Small intestine (tissue), 7 donors: Measurements from ENCODE around the gene DES. TPM values are rescaled to one million over a fixed set of nuclear protein-coding genes. Genes with fewer than 3 reads are reported as not detected.

Experiments
- DNase-seq, 2 donors: peaks; one replicate each; pipeline versions ENCODE4 v3.0.0 to v3.0.0-alpha.2; 2013
- FAIRE-seq: peaks from 2 replicates; lab custom pipeline; 2012; peaks lifted over from hg19 to GRCh38; lab: Jason Lieb, UNC
- H3K27ac ChIP-seq, 3 donors: one replicate each; pipeline ENCODE4 v1.5.1; 2013; ENCODE audit warnings: low read length in 2 of 3, mild to moderate bottlenecking in 2 of 3, control low read depth in 1 of 3, inconsistent platforms in 1 of 3, low read depth in 1 of 3, moderate library complexity in 1 of 3
- H3K27me3 ChIP-seq, 3 donors: one replicate each; pipeline ENCODE4 v1.6.1; 2013; ENCODE audit warnings: low read length in 3 of 3, inconsistent platforms in 1 of 3; ENCODE audit not compliant: control insufficient read depth in 3 of 3, insufficient read depth in 3 of 3
- H3K36me3 ChIP-seq, 3 donors: one replicate each; pipeline ENCODE4 v1.6.1; 2013; ENCODE audit warnings: low read length in 3 of 3, inconsistent platforms in 1 of 3, low read depth in 1 of 3, mild to moderate bottlenecking in 1 of 3, moderate library complexity in 1 of 3; ENCODE audit not compliant: control insufficient read depth in 3 of 3, insufficient read depth in 2 of 3
- H3K4me1 ChIP-seq, 3 donors: one replicate each; pipeline ENCODE4 v1.6.1; 2013; ENCODE audit warnings: low read length in 2 of 3, inconsistent platforms in 1 of 3, low read depth in 1 of 3, mild to moderate bottlenecking in 1 of 3, moderate library complexity in 1 of 3; ENCODE audit not compliant: control insufficient read depth in 3 of 3, insufficient read depth in 2 of 3
- H3K4me3 ChIP-seq, 3 donors: one replicate each; pipeline ENCODE4 v1.5.1; 2013; ENCODE audit warnings: low read length in 3 of 3, control low read depth in 1 of 3, inconsistent platforms in 1 of 3, low read depth in 1 of 3, mild to moderate bottlenecking in 1 of 3, moderate library complexity in 1 of 3
- H3K9me3 ChIP-seq, 2 donors: one replicate each; pipeline ENCODE4 v1.6.1; 2013; ENCODE audit warnings: low read depth in 1 of 2, low read length in 1 of 2; ENCODE audit not compliant: control insufficient read depth in 2 of 2, insufficient read depth in 1 of 2
- WGBS, 3 donors: extraction: QIAGEN DNeasy Blood & Tissue Kit; methylation state at CpG; one replicate each; pipeline ENCODE4 v1.1.7; 2013; 5-methylcytosine and 5-hydroxymethylcytosine counted together
- polyA plus RNA-seq, 4 donors: library from polyadenylated mRNA; stranded (reverse) in 3 of 4; unstranded in 1 of 4; fragments of 200-250 nt in 3 of 4; fragments of 120-200 nt in 1 of 4; gene quantifications; one replicate each; pipeline versions ENCODE4 v1.2.1 to v1.2.3, GENCODE V29; 2013
- donor health status: healthy with polysubstance abuse.
- donor health status: control.
- donor health status: control.
- donor health status: Bipolar disorder and iron deficiency.
- donor health status: healthy.

The DES gene
- polyA plus RNA-seq, 4 donors: 24.6 to 178 (median 67.4) TPM

- DNase-seq (no peak), FAIRE-seq (no peak)
- H3K27ac ChIP-seq: no peak overlapping the region
- 70 to 86% (median 81%) methylated on average over 7 to 8 of the region's 8 CpGs for WGBS, 3 donors
- H3K27me3 ChIP-seq: peaks cover 0 to 15% (median 0%) of the 10 kb centered on the region in 3 donors
- H3K4me3 ChIP-seq: no peak overlapping the region
- no peaks in the 10 kb centered on the region for H3K9me3 ChIP-seq
- H3K36me3 ChIP-seq: peaks cover 0 to 15% (median 0%) of the 10 kb centered on the region in 3 donors
- no peaks in the 10 kb centered on the region for H3K4me1 ChIP-seq
Measured at GRCh38 chr2:219425238-219426067, 7.3 kb downstream of the DES start.

- Histone ChIP-seq H3K27me3 (peaks cover 0 to 10% (median 0%) of the 10 kb centered on the region in 3 donors), H3K27ac (no peak overlapping the region), H3K36me3 (peaks cover 0 to 9% (median 0%) of the 10 kb centered on the region in 3 donors), H3K9me3 (no peaks in the 10 kb centered on the region), H3K4me3 (no peak overlapping the region), H3K4me1 (no peaks in the 10 kb centered on the region)
- DNase-seq (no peak), FAIRE-seq (no peak)
- 67 to 80% (median 79%) methylated on average over 7 of the region's 7 CpGs for WGBS, 3 donors
Measured at GRCh38 chr2:219426068-219426443, 7.9 kb downstream of the DES start.

GRCh38 chr2:219426534-219427136 lies 8.5 kb downstream of the DES start:
- Histone ChIP-seq H3K4me1 (no peaks in the 10 kb centered on the region), H3K27ac (no peak overlapping the region), H3K4me3 (no peak overlapping the region), H3K36me3 (peaks cover 0 to 5% (median 0%) of the 10 kb centered on the region in 3 donors), H3K9me3 (no peaks in the 10 kb centered on the region), H3K27me3 (peaks cover 0 to 6% (median 0%) of the 10 kb centered on the region in 3 donors)
- WGBS, 3 donors: 75 to 85% (median 83%) methylated on average over 7 of the region's 7 CpGs
- DNase-seq: no peak
- no peak for FAIRE-seq

GRCh38 chr2:219428469-219428868 lies 10.3 kb downstream of the DES start:
- Histone ChIP-seq H3K4me3 (no peak overlapping the region), H3K27ac (no peak overlapping the region), H3K27me3 (peaks cover 0 to 6% (median 0%) of the 10 kb centered on the region in 3 donors), H3K36me3 (peaks cover 0 to 2% (median 0%) of the 10 kb centered on the region in 3 donors), H3K9me3 (no peaks in the 10 kb centered on the region), H3K4me1 (no peaks in the 10 kb centered on the region)
- no peak for FAIRE-seq
- no peak for DNase-seq

GRCh38 chr2:219429958-219430606 lies 11.9 kb downstream of the DES start:
- no peak for FAIRE-seq
- no peak overlapping the region for H3K27ac ChIP-seq
- H3K27me3 ChIP-seq: peaks cover 4 to 16% (median 7%) of the 10 kb centered on the region in 3 donors
- H3K9me3 ChIP-seq: no peaks in the 10 kb centered on the region
- H3K4me3 ChIP-seq: no peak overlapping the region
- DNase-seq: no peak
- H3K36me3 ChIP-seq: peaks cover 0 to 2% (median 0%) of the 10 kb centered on the region in 3 donors
- WGBS, 3 donors: 88 to 92% (median 89%) methylated on average over 7 of the region's 7 CpGs
- H3K4me1 ChIP-seq: peaks cover 0 to 5% (median 0%) of the 10 kb centered on the region in 3 donors

GRCh38 chr2:219430633-219431615 lies 12.7 kb downstream of the DES start:
- FAIRE-seq (no peak), DNase-seq (peak; percentile 31 to 40)
- Histone ChIP-seq H3K27me3 (peaks cover 10 to 23% (median 13%) of the 10 kb centered on the region in 3 donors), H3K4me1 (peaks cover 0 to 9% (median 0%) of the 10 kb centered on the region in 3 donors), H3K9me3 (no peaks in the 10 kb centered on the region), H3K4me3 (no peak overlapping the region), H3K36me3 (peaks cover 0 to 2% (median 0%) of the 10 kb centered on the region in 3 donors), H3K27ac (no peak overlapping the region)
- 31 to 46% (median 41%) methylated on average over 9 of the region's 9 CpGs for WGBS, 3 donors

- H3K9me3 ChIP-seq: no peaks in the 10 kb centered on the region
- peaks cover 0 to 9% (median 0%) of the 10 kb centered on the region in 3 donors for H3K4me1 ChIP-seq
- H3K36me3 ChIP-seq: no peaks in the 10 kb centered on the region
- FAIRE-seq (no peak), DNase-seq (peak; percentile 22 to 46)
- peak overlapping the region in 1 of 3 donors; percentile 7 for H3K27ac ChIP-seq
- 66 to 72% (median 68%) methylated on average over 16 of the region's 16 CpGs for WGBS, 3 donors
- no peak overlapping the region for H3K4me3 ChIP-seq
- peaks cover 15 to 35% (median 16%) of the 10 kb centered on the region in 3 donors for H3K27me3 ChIP-seq
Measured at GRCh38 chr2:219433666-219434467, 15.7 kb downstream of the DES start.
